ENCODE measurements around the gene TNFSF13. TPM values are rescaled to one million over a fixed set of nuclear protein-coding genes. Genes with fewer than 3 reads are reported as not detected.

The TNFSF13 gene
- total and polyA plus RNA-seq, 3 experiments from 2014 or later: 0.80 to 1.6 TPM; not detected in 1

DNA sequence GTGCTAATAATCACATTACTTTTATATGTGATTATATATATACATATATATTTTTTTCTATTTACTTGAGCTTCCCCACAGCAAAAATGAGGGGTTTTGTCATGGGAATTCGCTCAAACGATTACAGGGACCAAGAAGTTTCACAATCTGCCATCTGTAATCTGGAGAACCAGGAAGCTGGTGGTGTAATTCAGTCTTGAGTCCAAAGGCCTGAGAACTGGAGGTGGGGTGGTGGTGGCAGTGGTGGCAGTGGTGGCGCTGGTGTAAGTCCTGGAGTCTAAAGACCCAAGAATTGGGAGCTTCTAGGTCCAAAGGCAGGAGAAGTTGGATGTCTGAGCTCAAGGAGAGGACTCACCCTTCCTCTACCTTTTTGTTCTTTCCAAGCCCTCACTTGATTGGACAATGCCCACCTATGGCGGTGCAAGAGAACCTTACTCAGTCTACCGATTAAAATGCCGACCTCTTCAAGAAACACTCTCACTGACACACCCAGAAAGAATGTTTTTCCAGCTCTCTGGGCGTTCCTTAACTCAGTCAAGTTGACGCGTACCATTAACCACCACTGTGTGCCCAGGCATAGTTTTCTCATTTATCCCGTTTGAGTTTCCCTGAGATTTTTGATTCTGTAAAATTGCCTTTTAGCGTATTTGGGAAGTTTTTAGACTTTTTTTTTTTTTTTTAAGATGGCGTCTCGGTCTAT lies 42.5 kb upstream of the TNFSF13 start:
- ChIA-PET CTCF (interaction anchor here (0.8 to 5.5 kb wide), 9 partner anchors 9 to 202 kb away, joined by 3 to 75 read pairs (median 4); partner anchors contain the start of genes SENP3, SOX15, TMEM102 and TP53), POLR2A (interaction anchor here (0.7 kb wide), 1 partner anchor 1370 kb away, joined by 3 read pairs; no protein-coding TSS in a partner anchor)
- H3K9me3 ChIP-seq (ENCODE audit: low read length): no peaks in the 10 kb centered on the region
- Mint-ChIP-seq H3K9me3 (no peaks in the 10 kb centered on the region), H3K27ac (peak overlapping the region in 4 of 8 donors; percentile 29 to 79 (median 63)), H3K36me3 (peaks cover 3 to 41% (median 8%) of the 10 kb centered on the region in 3 donors), H3K4me3 (no peak overlapping the region), H3K27me3 (no peaks in the 10 kb centered on the region), H3K4me1 (no peaks in the 10 kb centered on the region)
- no peak overlapping the region for H3K27ac ChIP-seq (ENCODE audit: low read depth, low read length)
- no peak overlapping the region for H3K4me3 ChIP-seq (ENCODE audit: low read length)
- H3K36me3 ChIP-seq (ENCODE audit: insufficient read depth, low read length): peaks cover 16% of the 10 kb centered on the region
- H3K27me3 ChIP-seq (ENCODE audit: insufficient read depth, low read length, poor library complexity, severe bottlenecking): no peaks in the 10 kb centered on the region
- no peak for DNase-seq
- no peaks in the 10 kb centered on the region for H3K4me1 ChIP-seq (ENCODE audit: insufficient read depth, low read length)

DNA sequence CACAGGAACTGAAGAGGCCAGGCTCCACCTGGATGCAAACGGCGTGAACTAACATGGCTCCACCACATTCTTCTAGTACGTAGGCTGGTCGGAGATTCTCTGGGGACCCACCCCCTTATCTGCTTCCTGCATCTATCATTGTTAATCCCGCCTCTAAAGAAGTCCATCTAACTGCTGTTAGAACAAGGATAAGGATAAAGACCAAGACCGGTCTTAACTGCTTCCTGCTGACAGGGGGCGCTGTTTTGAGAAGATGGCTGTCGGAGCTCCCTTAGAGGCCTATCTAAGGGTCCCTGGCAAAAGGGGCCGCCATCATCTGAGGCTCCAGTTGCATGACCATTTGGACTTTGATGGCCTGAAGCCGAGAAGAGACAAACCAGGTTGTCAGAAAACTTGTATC lies 35.5 kb upstream of the TNFSF13 start:
- Histone ChIP-seq H3K27ac (ENCODE audit: low read depth, low read length) (no peak overlapping the region), H3K4me1 (ENCODE audit: insufficient read depth, low read length) (no peaks in the 10 kb centered on the region), H3K36me3 (ENCODE audit: insufficient read depth, low read length) (no peaks in the 10 kb centered on the region), H3K27me3 (ENCODE audit: insufficient read depth, low read length, poor library complexity, severe bottlenecking) (no peaks in the 10 kb centered on the region), H3K4me3 (ENCODE audit: low read length) (no peak overlapping the region), H3K9me3 (ENCODE audit: low read length) (no peaks in the 10 kb centered on the region)
- H3K36me3 Mint-ChIP-seq: no peaks in the 10 kb centered on the region
- POLR2A ChIA-PET: interaction anchor here (0.6 kb wide), 1 partner anchor 38 kb away, joined by 3 read pairs; no protein-coding TSS in a partner anchor
- H3K9me3 Mint-ChIP-seq: peaks cover 0 to 5% (median 3%) of the 10 kb centered on the region in 5 donors
- H3K4me3 Mint-ChIP-seq: no peak overlapping the region
- CTCF ChIA-PET: interaction anchor here (0.7 to 5.5 kb wide), 11 partner anchors 8 to 167 kb away, joined by 3 to 37 read pairs (median 5); partner anchors contain the start of genes SENP3, TMEM95 and TNFSF13
- H3K4me1 Mint-ChIP-seq: peaks cover 0 to 5% (median 2%) of the 10 kb centered on the region in 3 donors
- peak; percentile 31 to 62 (median 37) for DNase-seq
- H3K27ac Mint-ChIP-seq: no peak overlapping the region
- H3K27me3 Mint-ChIP-seq: no peaks in the 10 kb centered on the region

DNA sequence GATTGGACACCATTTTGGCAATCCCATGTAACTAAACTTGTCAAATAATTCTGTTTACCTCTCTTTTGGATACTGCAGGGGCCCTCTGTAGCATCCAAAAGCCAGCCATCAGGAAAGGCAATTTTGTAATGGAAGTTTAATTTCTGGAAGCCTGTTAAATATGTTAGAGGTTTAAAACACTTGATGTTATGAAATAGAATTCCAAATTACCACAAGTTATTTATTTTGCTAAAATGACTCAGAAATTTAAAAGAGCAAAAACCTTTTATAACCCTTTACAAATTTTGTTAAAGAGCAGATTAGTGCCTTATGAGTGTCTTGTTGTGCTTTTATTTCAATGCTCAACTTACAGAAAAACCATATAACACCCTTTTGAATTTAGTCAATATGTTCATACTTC lies 29.7 kb upstream of the TNFSF13 start:
- peaks cover 2 to 4% (median 2%) of the 10 kb centered on the region in 3 donors for H3K36me3 Mint-ChIP-seq
- no peak overlapping the region for H3K27ac Mint-ChIP-seq
- no peaks in the 10 kb centered on the region for H3K27me3 Mint-ChIP-seq
- Histone ChIP-seq H3K4me3 (ENCODE audit: low read length) (no peak overlapping the region), H3K9me3 (ENCODE audit: low read length) (no peaks in the 10 kb centered on the region), H3K27me3 (ENCODE audit: insufficient read depth, low read length, poor library complexity, severe bottlenecking) (no peaks in the 10 kb centered on the region), H3K4me1 (ENCODE audit: insufficient read depth, low read length) (no peaks in the 10 kb centered on the region), H3K27ac (ENCODE audit: low read depth, low read length) (no peak overlapping the region), H3K36me3 (ENCODE audit: insufficient read depth, low read length) (no peaks in the 10 kb centered on the region)
- CTCF ChIA-PET: no interaction called here
- H3K4me3 Mint-ChIP-seq: no peak overlapping the region
- H3K9me3 Mint-ChIP-seq: peaks cover 5 to 23% (median 18%) of the 10 kb centered on the region in 5 donors
- DNase-seq: no peak
- no peaks in the 10 kb centered on the region for H3K4me1 Mint-ChIP-seq
- POLR2A ChIA-PET: no interaction called here

DNA sequence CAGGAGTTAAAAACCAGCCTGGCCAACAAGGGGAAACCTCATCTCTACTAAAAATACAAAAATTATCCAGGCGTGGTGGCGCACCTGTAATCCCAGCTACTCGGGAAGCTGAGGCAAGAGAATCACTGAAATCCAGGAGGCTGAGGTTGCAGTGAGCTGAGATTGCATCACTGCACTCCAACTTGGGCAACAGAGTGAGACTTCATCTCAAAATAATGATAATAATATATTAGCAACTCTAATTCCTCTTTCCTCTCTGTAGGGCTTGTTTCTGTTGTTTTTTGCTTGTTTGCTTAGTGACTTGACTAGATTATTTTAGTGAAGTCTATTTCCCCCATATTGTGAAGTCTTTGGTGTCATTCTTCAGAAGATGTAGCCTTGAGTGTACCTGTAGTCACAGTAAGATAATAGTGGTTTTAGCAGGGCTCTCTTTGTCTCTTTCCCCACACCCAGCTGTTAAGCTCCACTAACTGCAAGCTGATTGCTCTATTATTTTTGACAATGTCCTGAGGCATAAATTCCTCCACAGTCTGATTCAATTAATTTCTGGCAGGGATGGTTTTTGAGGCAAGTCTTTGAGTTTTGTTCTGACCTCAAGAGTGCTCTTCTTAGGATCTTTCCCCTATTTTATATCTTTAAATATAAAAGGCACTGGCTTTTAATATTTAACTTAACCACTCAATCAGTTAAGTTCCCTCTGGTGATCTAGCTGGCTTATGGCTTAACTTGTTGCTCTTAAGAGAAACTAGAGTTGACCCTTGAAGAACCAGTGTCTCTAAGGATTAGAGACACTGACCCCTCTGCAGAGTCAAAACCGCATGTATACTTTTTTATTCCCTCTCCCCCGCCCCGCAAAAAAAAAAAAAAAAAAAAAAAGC lies 28.3 kb upstream of the TNFSF13 start:
- no peak overlapping the region for H3K4me3 Mint-ChIP-seq

DNA sequence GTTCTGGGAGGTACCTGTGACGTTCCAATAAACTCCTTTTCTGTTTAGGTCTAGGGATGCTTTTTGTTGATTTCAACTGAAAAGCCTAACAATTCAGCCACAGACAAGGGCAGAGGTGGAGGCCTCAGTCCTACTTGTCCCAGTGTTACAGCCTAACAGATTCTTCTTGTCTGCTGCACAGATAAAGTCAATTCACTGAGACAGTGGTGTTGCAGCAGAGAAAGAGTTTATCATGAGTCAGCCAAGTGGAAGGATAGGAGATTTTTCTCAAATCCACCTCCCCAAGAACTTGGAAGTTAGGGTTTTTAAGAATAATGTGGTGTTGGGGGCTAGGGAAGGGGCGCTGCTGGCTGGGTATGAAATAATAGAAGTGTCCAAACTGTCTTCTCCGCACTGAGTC lies 20.5 kb upstream of the TNFSF13 start:
- no peak overlapping the region for H3K27ac Mint-ChIP-seq
- Histone ChIP-seq H3K4me3 (ENCODE audit: low read length) (no peak overlapping the region), H3K9me3 (ENCODE audit: low read length) (no peaks in the 10 kb centered on the region), H3K27ac (ENCODE audit: low read depth, low read length) (no peak overlapping the region), H3K4me1 (ENCODE audit: insufficient read depth, low read length) (no peaks in the 10 kb centered on the region), H3K27me3 (ENCODE audit: insufficient read depth, low read length, poor library complexity, severe bottlenecking) (no peaks in the 10 kb centered on the region), H3K36me3 (ENCODE audit: insufficient read depth, low read length) (no peaks in the 10 kb centered on the region)
- no peaks in the 10 kb centered on the region for H3K4me1 Mint-ChIP-seq
- POLR2A ChIA-PET: no interaction called here
- DNase-seq: no peak
- CTCF ChIA-PET: no interaction called here
- no peaks in the 10 kb centered on the region for H3K9me3 Mint-ChIP-seq
- H3K36me3 Mint-ChIP-seq: no peaks in the 10 kb centered on the region
- peaks cover 6 to 11% of the 10 kb centered on the region in 2 donors for H3K27me3 Mint-ChIP-seq
- H3K4me3 Mint-ChIP-seq: no peak overlapping the region

More for the DNA sequence above, 28.3 kb upstream of the TNFSF13 start:
- peaks cover 2 to 4% (median 2%) of the 10 kb centered on the region in 3 donors for H3K36me3 Mint-ChIP-seq
- no peaks in the 10 kb centered on the region for H3K4me1 Mint-ChIP-seq
- no peaks in the 10 kb centered on the region for H3K9me3 ChIP-seq (ENCODE audit: low read length)
- no peaks in the 10 kb centered on the region for H3K27me3 ChIP-seq (ENCODE audit: insufficient read depth, low read length, poor library complexity, severe bottlenecking)
- H3K4me3 ChIP-seq (ENCODE audit: low read length): no peak overlapping the region
- no peak overlapping the region for H3K27ac Mint-ChIP-seq
- H3K27ac ChIP-seq (ENCODE audit: low read depth, low read length): no peak overlapping the region
- no peaks in the 10 kb centered on the region for H3K36me3 ChIP-seq (ENCODE audit: insufficient read depth, low read length)
- CTCF ChIA-PET: no interaction called here
- no peak for DNase-seq
- peaks cover 5 to 23% (median 18%) of the 10 kb centered on the region in 5 donors for H3K9me3 Mint-ChIP-seq
- POLR2A ChIA-PET: no interaction called here
- no peaks in the 10 kb centered on the region for H3K4me1 ChIP-seq (ENCODE audit: insufficient read depth, low read length)
- no peaks in the 10 kb centered on the region for H3K27me3 Mint-ChIP-seq

DNA sequence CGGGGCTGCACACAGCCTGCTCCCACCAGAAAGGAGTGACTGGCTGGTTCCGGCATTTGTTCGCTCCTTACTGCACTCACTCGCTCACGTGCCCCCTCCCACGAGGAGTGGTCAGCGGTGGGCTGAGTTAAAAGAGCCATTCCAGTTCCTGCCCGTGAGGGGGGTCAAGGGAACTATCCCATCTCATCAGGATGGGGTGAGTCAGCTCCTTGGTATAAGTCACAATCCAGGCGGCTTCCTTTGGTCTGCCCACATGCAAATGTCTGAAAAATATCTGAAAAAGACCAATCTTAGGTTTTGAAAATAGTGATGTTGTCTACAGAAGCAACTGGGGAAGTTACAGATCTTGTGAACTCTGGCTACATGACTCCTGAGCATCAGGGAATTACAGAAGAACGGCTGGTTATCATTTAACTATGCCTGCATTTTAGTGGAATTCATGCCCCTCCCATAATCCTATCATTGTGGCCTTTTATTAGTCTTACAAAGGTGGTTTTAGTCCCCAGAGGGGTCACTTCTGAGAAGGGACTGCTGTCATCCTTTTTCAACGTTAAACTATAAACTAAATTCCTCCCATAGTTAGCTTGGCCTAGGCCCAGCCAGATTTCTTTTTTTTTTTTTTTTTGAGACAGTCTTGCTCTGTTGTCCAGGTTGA lies 19.5 kb upstream of the TNFSF13 start:
- no peak overlapping the region for H3K27ac ChIP-seq (ENCODE audit: low read depth, low read length)
- H3K9me3 ChIP-seq (ENCODE audit: low read length): no peaks in the 10 kb centered on the region
- H3K36me3 Mint-ChIP-seq: no peaks in the 10 kb centered on the region
- no peaks in the 10 kb centered on the region for H3K9me3 Mint-ChIP-seq
- no peak for DNase-seq
- no peak overlapping the region for H3K4me3 ChIP-seq (ENCODE audit: low read length)
- no peaks in the 10 kb centered on the region for H3K36me3 ChIP-seq (ENCODE audit: insufficient read depth, low read length)
- no peak overlapping the region for H3K4me3 Mint-ChIP-seq
- H3K4me1 ChIP-seq (ENCODE audit: insufficient read depth, low read length): no peaks in the 10 kb centered on the region
- ChIA-PET CTCF (no interaction called here), POLR2A (no interaction called here)
- H3K4me1 Mint-ChIP-seq: no peaks in the 10 kb centered on the region
- no peak overlapping the region for H3K27ac Mint-ChIP-seq
- H3K27me3 ChIP-seq (ENCODE audit: insufficient read depth, low read length, poor library complexity, severe bottlenecking): no peaks in the 10 kb centered on the region
- H3K27me3 Mint-ChIP-seq: peaks cover 8 to 11% of the 10 kb centered on the region in 2 donors

DNA sequence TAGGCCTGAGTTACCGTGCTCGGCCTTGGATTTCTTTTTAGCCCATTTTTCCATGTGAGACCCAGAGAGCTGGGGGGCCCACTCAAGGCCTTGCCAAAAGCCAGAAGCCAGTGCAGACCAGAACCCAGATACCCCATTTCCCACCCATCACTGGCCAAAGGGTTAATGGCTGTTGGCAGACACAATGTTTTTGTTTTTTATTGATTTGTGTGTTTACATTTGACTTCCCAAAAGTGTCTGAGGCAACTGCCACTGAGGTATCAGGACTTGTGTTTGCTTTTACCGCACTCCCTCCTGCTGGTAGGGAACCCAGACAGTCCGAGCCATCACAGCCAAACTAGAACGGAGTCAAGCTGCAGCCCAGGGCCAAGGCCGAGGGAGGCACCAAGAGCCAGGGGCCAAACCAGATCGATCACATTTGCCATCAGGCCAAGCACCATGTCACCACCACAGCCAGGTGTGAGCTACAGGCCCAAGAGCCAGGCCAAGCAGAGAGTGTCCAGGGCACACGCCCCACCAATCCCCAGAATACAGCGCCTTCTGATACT lies 17.4 kb upstream of the TNFSF13 start:
- Mint-ChIP-seq H3K36me3 (no peaks in the 10 kb centered on the region), H3K4me3 (no peak overlapping the region), H3K9me3 (no peaks in the 10 kb centered on the region), H3K27me3 (peaks cover 8 to 11% of the 10 kb centered on the region in 2 donors), H3K27ac (peak overlapping the region in 1 of 8 donors; percentile 54), H3K4me1 (no peaks in the 10 kb centered on the region)
- Histone ChIP-seq H3K36me3 (ENCODE audit: insufficient read depth, low read length) (no peaks in the 10 kb centered on the region), H3K27ac (ENCODE audit: low read depth, low read length) (no peak overlapping the region), H3K4me3 (ENCODE audit: low read length) (no peak overlapping the region), H3K9me3 (ENCODE audit: low read length) (no peaks in the 10 kb centered on the region), H3K27me3 (ENCODE audit: insufficient read depth, low read length, poor library complexity, severe bottlenecking) (no peaks in the 10 kb centered on the region), H3K4me1 (ENCODE audit: insufficient read depth, low read length) (no peaks in the 10 kb centered on the region)
- ChIA-PET POLR2A (no interaction called here), CTCF (interaction anchor here (1.3 kb wide), 1 partner anchor 27 kb away, joined by 3 read pairs; no protein-coding TSS in a partner anchor)
- DNase-seq: no peak

Data from CD8-positive, alpha-beta memory T cell (primary cell).